Gastrocnemius medialis (tissue), 4 donors: ENCODE data around the gene PRPF19. TPM values are rescaled to one million over a fixed set of nuclear protein-coding genes. Genes with fewer than 3 reads are reported as not detected.

ENCODE experiments used
- ATAC-seq, 2 donors: fragments of 150-250 bp; one replicate each; pipeline ENCODE4 v1.9.1; 2016
- DNase-seq, 2 donors: peaks; one replicate each; pipeline ENCODE4 v3.0.0-alpha.2; 2019
- H3K27ac ChIP-seq, 4 donors: fragments of 200-600 bp; sonication (generic); 1 replicate in 1 of 4; 2 replicates in 3 of 4; pipeline ENCODE4 v1.5.1; 2016 to 2018; ENCODE audit warnings: mild to moderate bottlenecking in 2 of 4, moderate library complexity in 1 of 4
- H3K27me3 ChIP-seq, 3 donors: fragments of 200-600 bp; sonication (generic) in 2 of 3; 1 replicate in 1 of 3; 2 replicates in 2 of 3; pipeline versions ENCODE4 v1.5.1 to v1.6.0; 2016 to 2019; ENCODE audit warnings: mild to moderate bottlenecking in 1 of 3, moderate library complexity in 1 of 3
- H3K36me3 ChIP-seq, 2 donors: fragments of 200-600 bp; sonication (generic) in 1 of 2; one replicate each; pipeline ENCODE4 v1.5.1; 2017 to 2018
- H3K4me1 ChIP-seq, 2 donors: fragments of 200-600 bp; sonication (generic) in 1 of 2; one replicate each; pipeline ENCODE4 v1.5.1; 2016 to 2017; ENCODE audit warnings: mild to moderate bottlenecking in 2 of 2
- H3K4me3 ChIP-seq, 4 donors: fragments of 200-600 bp; sonication (generic) in 3 of 4; 1 replicate in 1 of 4; 2 replicates in 3 of 4; pipeline ENCODE4 v1.5.1; 2016 to 2019; ENCODE audit warnings: mild to moderate bottlenecking in 2 of 4
- H3K9me3 ChIP-seq, 3 donors: fragments of 200-600 bp; sonication (generic) in 2 of 3; 1 replicate in 1 of 3; 2 replicates in 2 of 3; pipeline ENCODE4 v1.5.1; 2016 to 2019
- CTCF ChIP-seq, 5 experiments: fragments of 450-650 bp in 3 of 5; fragments of 200-600 bp in 2 of 5; sonication (generic) in 2 of 5; IDR thresholded peaks in 4 of 5; conservative IDR thresholded peaks in 1 of 5; 1 replicate in 4 of 5; 2 replicates in 1 of 5; pipeline ENCODE4 v1.5.1; 2016 to 2019; ENCODE audit warnings: antibody characterized with exemption in 5 of 5, mild to moderate bottlenecking in 3 of 5, moderate library complexity in 3 of 5
- POLR2A ChIP-seq, 2 donors: fragments of 450-650 bp; IDR thresholded peaks; one replicate each; pipeline ENCODE4 v1.6.1; 2017; ENCODE audit warnings: antibody characterized with exemption in 2 of 2, mild to moderate bottlenecking in 2 of 2, moderate library complexity in 2 of 2
- in situ Hi-C, 4 donors: fragments of 200-750 bp; cut with MboI; loops; one replicate each; pipeline versions ENCODE4 v1.15.0 to v1.8.0; 2017; ENCODE audit warnings: low sequenced_read_pairs in 4 of 4
- intact Hi-C: fragments of 100-400 bp; cut with DNase I; formaldehyde crosslinking; loops from one replicate; pipeline ENCODE4 v1.15.1; 2023; ENCODE audit warnings: low total_unique reads
- total RNA-seq, 4 donors: library from RNA; depleted of rRNA; stranded (reverse); fragments of >200 nt; gene quantifications; one replicate each; pipeline versions ENCODE4 v1.1.0 to v1.2.3, GENCODE V29; 2016

PRPF19 gene
- total RNA-seq, 4 donors from 2014 or later = 55.5 to 75.6 (median 71.9) TPM

GRCh38 chr11:60925868-60926267 is 19.5 kb upstream of the PRPF19 start:
- intact Hi-C loops (no loop called here), in situ Hi-C loops (no loop called here)
- peaks cover 0 to 22% of the 10 kb centered on the region in 2 donors for H3K36me3 ChIP-seq
- TF ChIP-seq CTCF (IDR thresholded peaks at IDR 0.05 in 4 of 5, conservative IDR thresholded peaks at IDR 0.05 in 1 of 5) = no peak
- TF ChIP-seq POLR2A (IDR thresholded peaks at IDR 0.05) = no peak
- ATAC-seq (no peak), DNase-seq (no peak)
- peaks cover 6 to 16% of the 10 kb centered on the region in 2 donors for H3K4me1 ChIP-seq
- no peak overlapping the region for H3K4me3 ChIP-seq
- H3K27me3 ChIP-seq = peaks cover 10 to 29% (median 21%) of the 10 kb centered on the region in 3 donors
- no peaks in the 10 kb centered on the region for H3K9me3 ChIP-seq
- H3K27ac ChIP-seq = no peak overlapping the region

GRCh38 chr11:60924906-60925853 is 18.8 kb upstream of the PRPF19 start:
- Histone ChIP-seq H3K4me1 (peaks cover 6 to 17% of the 10 kb centered on the region in 2 donors), H3K9me3 (no peaks in the 10 kb centered on the region), H3K27me3 (peaks cover 10 to 29% (median 21%) of the 10 kb centered on the region in 3 donors), H3K4me3 (peak overlapping the region; percentile 57 to 70 (median 62)), H3K27ac (peak overlapping the region in 1 of 4 donors; percentile 20), H3K36me3 (peaks cover 0 to 29% of the 10 kb centered on the region in 2 donors)
- ATAC-seq (no peak), DNase-seq (no peak)
- in situ Hi-C loops (loop anchor here in 1 of 4 donors (25.0 kb wide), 1 partner anchor 237 kb away; the partner anchor contains the start of gene VPS37C), intact Hi-C loops (no loop called here)
- TF ChIP-seq POLR2A (IDR thresholded peaks at IDR 0.05) = no peak
- TF ChIP-seq CTCF (IDR thresholded peaks at IDR 0.05 in 4 of 5, conservative IDR thresholded peaks at IDR 0.05 in 1 of 5) = no peak

GRCh38 chr11:60924110-60924905 is 17.9 kb upstream of the PRPF19 start, which contains the start of gene TMEM132A:
Gene TMEM132A (plus strand): TSS chr11:60924460. CDS start chr11:60924634, 174 bp downstream.
- intact Hi-C loops (no loop called here), in situ Hi-C loops (loop anchor here in 1 of 4 donors (25.0 kb wide), 1 partner anchor 238 kb away; the partner anchor contains the start of gene VPS37C)
- H3K27me3 ChIP-seq = peaks cover 10 to 29% (median 21%) of the 10 kb centered on the region in 3 donors
- TF ChIP-seq POLR2A (IDR thresholded peaks at IDR 0.05) (no peak), CTCF (IDR thresholded peaks at IDR 0.05 in 4 of 5, conservative IDR thresholded peaks at IDR 0.05 in 1 of 5) (no peak)
- peak in 1 of 2 donors; percentile 55 for DNase-seq
- peak within 1 kb of the TSS; percentile 57 to 70 (median 62) for H3K4me3 ChIP-seq
- ATAC-seq = peak; percentile 55 to 68
- peak within 1 kb of the TSS in 2 of 4 donors; percentile 20 to 52 for H3K27ac ChIP-seq
- peaks cover 0 to 36% of the 10 kb centered on the region in 2 donors for H3K36me3 ChIP-seq
- H3K4me1 ChIP-seq = peaks cover 10 to 26% of the 10 kb centered on the region in 2 donors
- H3K9me3 ChIP-seq = no peaks in the 10 kb centered on the region

GRCh38 chr11:60923800-60924109 is 17.4 kb upstream of the PRPF19 start:
- Histone ChIP-seq H3K36me3 (peaks cover 0 to 36% of the 10 kb centered on the region in 2 donors), H3K27ac (no peak overlapping the region), H3K4me3 (peak overlapping the region; percentile 57 to 70 (median 62)), H3K4me1 (peaks cover 16 to 31% of the 10 kb centered on the region in 2 donors), H3K9me3 (no peaks in the 10 kb centered on the region), H3K27me3 (peaks cover 10 to 29% (median 21%) of the 10 kb centered on the region in 3 donors)
- TF ChIP-seq POLR2A (IDR thresholded peaks at IDR 0.05) (no peak), CTCF (IDR thresholded peaks at IDR 0.05 in 4 of 5, conservative IDR thresholded peaks at IDR 0.05 in 1 of 5) (no peak)
- ATAC-seq = no peak
- no peak for DNase-seq
- in situ Hi-C loops (loop anchor here in 1 of 4 donors (25.0 kb wide), 1 partner anchor 239 kb away; the partner anchor contains the start of gene VPS37C), intact Hi-C loops (no loop called here)
